Activated CD8-positive, alpha-beta memory T cell treated with anti-CD3 and anti-CD28 coated beads, Interleukin-2, amount 50 U/mL, for 4 hours (primary cell): ENCODE results near the gene CFAP61.

Source experiments
- DNase-seq: peaks from one replicate; pipeline ENCODE4 v3.0.0-alpha.2; 2020

Gene CFAP61

GRCh38 chr20:20409331-20409730 lies 357.0 kb downstream of the CFAP61 start:
- DNase-seq: no peak
